ENCODE measurements around the gene RHBDF2. TPM values are rescaled to one million over a fixed set of nuclear protein-coding genes. Genes with fewer than 3 reads are reported as not detected.

Gene RHBDF2
- total RNA-seq, 1 donor from 2014 or later, result 17.5 TPM

GRCh38 chr17:76496464-76496863, 4.8 kb downstream of the RHBDF2 start:
- no peak for TF ChIP-seq CTCF (IDR thresholded peaks at IDR 0.05)
- no peak for DNase-seq (ENCODE audit: extremely low spot score, unreplicated experiment)
- no peaks in the 10 kb centered on the region for H3K27me3 Mint-ChIP-seq (ENCODE audit: unreplicated experiment)
- peaks cover 72% of the 10 kb centered on the region for H3K4me1 Mint-ChIP-seq (ENCODE audit: unreplicated experiment)
- H3K27ac Mint-ChIP-seq (ENCODE audit: unreplicated experiment), result no peak overlapping the region
- H3K9me3 Mint-ChIP-seq (ENCODE audit: unreplicated experiment), result no peaks in the 10 kb centered on the region
- H3K36me3 Mint-ChIP-seq (ENCODE audit: unreplicated experiment), result no peaks in the 10 kb centered on the region
- H3K4me3 Mint-ChIP-seq (ENCODE audit: unreplicated experiment), result no peak overlapping the region

GRCh38 chr17:76495663-76496400, 5.4 kb downstream of the RHBDF2 start:
- H3K27ac Mint-ChIP-seq (ENCODE audit: unreplicated experiment), result no peak overlapping the region
- peaks cover 70% of the 10 kb centered on the region for H3K4me1 Mint-ChIP-seq (ENCODE audit: unreplicated experiment)
- no peaks in the 10 kb centered on the region for H3K27me3 Mint-ChIP-seq (ENCODE audit: unreplicated experiment)
- no peak for DNase-seq (ENCODE audit: extremely low spot score, unreplicated experiment)
- H3K36me3 Mint-ChIP-seq (ENCODE audit: unreplicated experiment), result no peaks in the 10 kb centered on the region
- no peaks in the 10 kb centered on the region for H3K9me3 Mint-ChIP-seq (ENCODE audit: unreplicated experiment)
- H3K4me3 Mint-ChIP-seq (ENCODE audit: unreplicated experiment), result no peak overlapping the region
- TF ChIP-seq CTCF (IDR thresholded peaks at IDR 0.05), result no peak

GRCh38 chr17:76493505-76494167, 7.6 kb downstream of the RHBDF2 start:
- Mint-ChIP-seq H3K27me3 (ENCODE audit: unreplicated experiment) (no peaks in the 10 kb centered on the region), H3K27ac (ENCODE audit: unreplicated experiment) (peak overlapping the region; percentile 95), H3K4me1 (ENCODE audit: unreplicated experiment) (peaks cover 49% of the 10 kb centered on the region), H3K9me3 (ENCODE audit: unreplicated experiment) (no peaks in the 10 kb centered on the region), H3K36me3 (ENCODE audit: unreplicated experiment) (no peaks in the 10 kb centered on the region), H3K4me3 (ENCODE audit: unreplicated experiment) (peak overlapping the region; percentile 54)
- TF ChIP-seq CTCF (IDR thresholded peaks at IDR 0.05), result no peak
- DNase-seq (ENCODE audit: extremely low spot score, unreplicated experiment), result no peak

- Mint-ChIP-seq H3K27ac (ENCODE audit: unreplicated experiment) (peak overlapping the region; percentile 95), H3K36me3 (ENCODE audit: unreplicated experiment) (no peaks in the 10 kb centered on the region), H3K27me3 (ENCODE audit: unreplicated experiment) (no peaks in the 10 kb centered on the region), H3K4me1 (ENCODE audit: unreplicated experiment) (peaks cover 43% of the 10 kb centered on the region), H3K9me3 (ENCODE audit: unreplicated experiment) (no peaks in the 10 kb centered on the region), H3K4me3 (ENCODE audit: unreplicated experiment) (peak overlapping the region; percentile 54)
- DNase-seq (ENCODE audit: extremely low spot score, unreplicated experiment), result peak; percentile 91
- no peak for TF ChIP-seq CTCF (IDR thresholded peaks at IDR 0.05)
Measured at GRCh38 chr17:76492989-76493501, 8.2 kb downstream of the RHBDF2 start.
